SKM-1 treated with dmso at 0.1 percent for 144 hours (cell line): ENCODE data around the gene ATXN7L1.
"Not testable (repeated sequence)": the region's sequence is repeated elsewhere in the genome, so short reads cannot be mapped to it uniquely, and the experiment has no call there.

Experiments
- DNase-seq: peaks from one replicate; lab custom pipeline; 2025; ENCODE audit not compliant: unreplicated experiment; lab: John Stamatoyannopoulos, UW

ATXN7L1 gene

DNA sequence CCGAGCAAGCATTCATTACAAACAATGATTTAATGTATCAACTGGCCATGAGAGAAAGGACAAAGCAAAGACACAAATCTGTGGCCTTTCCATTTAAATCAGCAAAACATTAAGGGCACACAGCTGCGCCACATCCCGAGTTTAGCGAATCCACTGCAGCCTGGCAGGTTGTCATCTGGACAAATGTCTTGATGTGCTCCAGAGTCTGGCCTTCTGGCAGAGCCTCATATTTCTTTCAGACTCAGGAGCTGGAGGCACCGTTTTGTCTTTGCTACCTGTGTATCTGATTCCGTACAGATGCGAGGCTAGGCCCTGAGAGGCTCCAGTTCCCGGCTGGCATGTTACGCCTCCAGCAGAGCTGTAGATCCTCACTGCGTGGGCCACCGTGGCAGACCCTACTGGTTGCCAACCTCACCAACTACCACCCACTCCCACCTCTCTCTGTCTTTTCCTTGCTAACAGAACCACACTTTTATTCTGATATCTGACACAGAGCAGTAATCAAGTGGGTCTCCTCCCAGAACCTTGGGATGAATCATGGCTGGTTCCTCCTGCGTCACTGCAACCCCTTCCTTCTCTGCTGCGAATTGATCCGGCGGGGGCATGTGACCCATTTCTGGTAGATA is 254.2 kb downstream of the ATXN7L1 start:
- DNase-seq, result no peak

GRCh38 chr7:105621617-105622016 is 254.8 kb downstream of the ATXN7L1 start:
- no peak for DNase-seq

DNA sequence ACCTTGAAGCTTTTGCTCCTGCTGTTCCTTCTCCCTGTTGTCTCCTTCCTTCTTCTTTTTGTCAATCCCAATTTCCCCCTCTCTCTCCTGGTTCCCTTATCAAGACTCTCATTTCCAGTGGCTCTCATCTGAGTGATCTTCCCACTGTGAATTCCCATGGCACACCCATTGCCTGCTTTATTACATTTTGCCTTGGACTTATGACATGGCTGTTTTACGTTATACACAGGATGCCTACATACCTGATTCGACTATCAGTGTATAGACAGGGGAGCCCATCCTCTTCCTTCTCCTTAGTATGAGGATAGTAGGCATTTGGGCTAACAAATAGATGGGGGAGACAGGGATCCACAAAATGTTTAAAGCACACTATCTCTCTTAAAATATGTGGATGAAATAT is 255.2 kb downstream of the ATXN7L1 start:
- DNase-seq, result no peak

- DNase-seq, result no peak
These were observed 256.8 kb downstream of the ATXN7L1 start for GRCh38 chr7:105619590-105619989.

GRCh38 chr7:105618016-105618296 is 258.4 kb downstream of the ATXN7L1 start:
- DNase-seq, result no peak

GRCh38 chr7:105617280-105618015 is 259.0 kb downstream of the ATXN7L1 start:
- DNase-seq, result no peak

- no peak for DNase-seq
These were observed 262.0 kb downstream of the ATXN7L1 start for GRCh38 chr7:105614341-105614840.

DNA sequence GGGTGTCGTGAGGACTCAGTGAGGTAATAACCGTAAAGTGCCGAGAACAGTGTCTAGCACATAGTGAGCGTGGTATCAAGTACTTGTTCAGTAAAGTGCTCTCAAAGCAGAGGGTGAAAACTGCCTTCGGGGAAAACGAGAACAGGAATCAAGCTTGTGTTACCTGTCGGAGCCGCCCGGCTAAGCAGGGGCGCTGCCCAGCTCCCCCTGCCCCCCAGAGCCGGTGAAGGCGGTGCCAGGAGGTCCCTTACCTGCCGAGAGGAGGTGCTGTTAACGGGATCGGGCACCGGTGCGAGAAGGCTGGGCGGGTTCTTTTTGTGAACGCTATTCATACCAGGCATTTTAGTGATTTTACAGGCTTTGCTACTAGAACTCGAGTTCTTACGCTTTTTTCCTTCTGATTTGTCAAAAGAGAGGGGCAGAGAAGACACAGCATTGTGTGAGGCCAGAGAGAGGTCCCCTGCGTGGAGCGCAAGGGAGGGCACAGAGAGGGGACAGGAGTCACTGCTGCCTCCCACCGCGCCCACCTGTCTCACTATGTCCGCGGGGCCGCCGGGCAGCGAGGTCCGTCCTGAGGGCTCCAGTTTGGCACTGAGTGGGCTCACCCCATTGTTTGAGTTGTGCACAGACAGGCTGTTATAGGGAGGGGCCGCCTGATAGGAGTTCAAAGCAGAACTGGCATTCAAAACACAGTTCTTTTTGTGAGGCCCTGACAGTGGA is 262.6 kb downstream of the ATXN7L1 start:
- DNase-seq, result no peak

GRCh38 chr7:105612806-105613205 is 263.6 kb downstream of the ATXN7L1 start:
- DNase-seq, result no peak

- no peak for DNase-seq
These were observed 264.3 kb downstream of the ATXN7L1 start for GRCh38 chr7:105611856-105612775.

- DNase-seq, result no peak
These were observed 266.1 kb downstream of the ATXN7L1 start for GRCh38 chr7:105610165-105610930.

DNA sequence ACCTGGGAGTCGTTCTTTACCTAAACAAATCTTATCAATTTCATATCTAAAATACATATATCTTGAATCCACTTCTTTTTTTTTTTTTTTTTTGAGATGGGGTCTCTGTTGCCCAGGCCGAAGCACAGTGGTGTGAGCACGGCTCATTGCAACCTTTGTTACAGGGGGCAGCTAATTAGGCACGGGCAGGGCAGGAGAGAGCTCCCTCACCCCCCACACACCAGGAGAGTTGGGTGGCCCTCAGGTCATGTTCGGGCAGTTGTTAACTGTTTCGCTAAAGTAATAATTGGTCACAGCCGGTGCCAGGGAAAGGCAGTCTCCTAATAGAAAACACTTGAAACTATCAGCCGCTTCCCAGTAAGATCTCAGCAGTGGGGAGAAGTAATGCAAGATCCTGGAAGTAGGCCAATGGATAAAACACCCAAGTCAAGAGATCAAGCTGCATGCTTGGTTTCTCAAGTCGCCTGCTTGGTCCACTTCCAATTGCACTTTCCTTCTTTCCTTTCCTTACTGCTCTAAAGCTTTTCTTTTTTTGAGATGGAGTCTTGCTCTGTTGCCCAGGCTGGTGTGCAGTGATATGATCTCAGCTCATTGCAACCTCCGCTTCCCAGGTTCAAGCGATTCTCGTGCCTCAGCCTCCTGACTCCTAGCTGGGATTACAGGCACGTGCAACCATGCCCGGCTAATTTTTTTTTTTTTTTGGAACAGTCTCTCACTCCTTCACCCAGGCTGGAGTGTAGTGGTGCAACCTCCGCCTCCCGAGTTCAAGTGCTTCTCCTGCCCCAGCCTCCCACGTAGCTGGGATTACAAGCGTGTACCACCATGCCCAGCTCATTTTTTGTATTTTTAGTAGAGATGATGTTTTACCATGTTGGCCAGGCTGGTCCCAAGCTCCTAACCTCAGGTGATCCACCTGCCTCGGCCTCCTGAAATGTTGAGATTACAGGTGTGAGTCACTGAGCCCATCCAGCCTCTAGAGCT is 273.8 kb downstream of the ATXN7L1 start:
- DNase-seq, result no peak

GRCh38 chr7:105600720-105601550 is 275.5 kb downstream of the ATXN7L1 start:
- no peak for DNase-seq

GRCh38 chr7:105599551-105599950 is 276.8 kb downstream of the ATXN7L1 start:
- no peak for DNase-seq

DNA sequence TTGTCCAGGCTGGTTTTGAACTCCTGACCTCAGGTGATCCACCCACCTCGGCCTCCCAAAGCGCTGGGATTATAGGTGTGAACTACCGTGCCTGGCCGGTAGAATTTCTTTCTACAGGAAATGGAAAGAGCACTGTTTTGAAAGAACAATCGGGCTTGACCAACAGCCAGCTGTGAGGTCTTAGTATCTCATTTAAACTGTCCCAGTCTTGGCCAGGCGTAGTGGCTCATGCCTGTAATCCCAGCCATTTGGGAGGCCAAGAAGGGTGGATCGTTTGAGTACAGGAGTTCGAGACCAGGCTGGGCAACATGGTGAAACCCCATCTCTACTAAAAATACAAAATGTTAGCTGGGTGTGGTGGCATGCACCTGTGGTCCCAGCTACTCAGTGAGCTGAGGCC is 277.3 kb downstream of the ATXN7L1 start:
- DNase-seq, result not testable (repeated sequence)

DNA sequence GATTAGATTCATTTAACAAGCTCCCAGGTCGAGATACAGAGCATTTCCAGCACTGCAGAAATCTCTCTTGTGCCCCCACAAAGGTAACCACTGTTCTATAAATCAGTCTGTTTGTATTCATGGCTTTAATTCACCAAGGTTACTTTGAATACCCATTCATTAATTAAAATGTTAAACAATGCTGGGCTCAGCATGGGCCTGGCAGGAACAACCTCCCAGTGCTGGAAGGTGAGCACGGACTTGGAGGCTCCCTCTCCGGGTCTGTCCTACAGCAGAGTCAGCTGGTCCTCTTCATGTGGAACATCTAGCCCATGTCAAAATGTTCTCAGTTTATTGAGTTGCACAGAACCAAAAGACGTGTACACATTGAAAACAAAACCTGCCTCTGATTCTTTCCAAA is 279.5 kb downstream of the ATXN7L1 start:
- DNase-seq, result no peak

- no peak for DNase-seq
These were observed 282.4 kb downstream of the ATXN7L1 start for GRCh38 chr7:105594034-105594433.

GRCh38 chr7:105591522-105591921 is 284.9 kb downstream of the ATXN7L1 start:
- no peak for DNase-seq
